Testis (tissue), 2 donors: ENCODE data around the gene INSC.

ENCODE experiments used
- CTCF ChIP-seq, 3 experiments: fragments of 450-650 bp in 2 of 3; fragments of 200-600 bp in 1 of 3; sonication (generic) in 1 of 3; IDR thresholded peaks; one replicate each; pipeline ENCODE4 v1.5.1; 2016 to 2019; ENCODE audit warnings: antibody characterized with exemption in 3 of 3, mild to moderate bottlenecking in 2 of 3, moderate library complexity in 1 of 3
- POLR2A ChIP-seq: fragments of 450-650 bp; IDR thresholded peaks from one replicate; pipeline ENCODE4 v1.6.1; 2017; ENCODE audit warnings: antibody characterized with exemption, mild to moderate bottlenecking, moderate library complexity

DNA sequence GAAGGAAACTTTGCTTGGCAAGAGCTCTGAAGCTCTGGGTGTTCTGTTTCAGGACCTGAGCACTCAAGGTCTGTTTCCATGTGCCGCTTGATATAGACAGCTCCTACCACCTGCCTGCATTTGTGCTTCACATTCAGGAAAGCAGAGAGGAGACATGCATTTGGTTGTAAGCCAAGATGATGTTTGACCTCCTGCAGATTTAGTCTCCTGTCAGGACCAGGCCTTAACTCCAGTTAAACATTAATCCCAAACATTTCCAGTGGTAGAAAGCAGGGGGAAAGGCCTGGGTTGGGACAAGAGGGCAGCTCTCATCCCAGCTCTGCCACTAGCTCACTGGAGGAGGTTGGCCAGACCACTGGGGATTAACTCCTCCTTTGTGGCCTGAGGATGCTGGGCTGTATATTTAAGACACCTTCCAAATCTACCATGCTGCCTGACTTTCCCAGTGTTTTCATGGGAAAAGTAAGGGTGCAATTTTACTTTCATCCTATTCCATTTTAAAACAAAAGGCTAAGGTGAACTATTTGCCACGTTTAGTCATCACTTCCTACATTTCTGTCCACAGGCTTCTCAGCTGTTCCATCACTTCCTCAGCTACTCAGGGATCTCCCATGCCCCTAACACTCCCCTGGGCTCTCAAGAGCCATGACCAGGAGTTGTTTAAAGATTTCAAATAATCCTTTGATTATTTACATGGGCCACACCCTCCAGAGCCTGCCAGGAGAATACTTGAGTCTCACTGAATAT, 80.9 kb downstream of the INSC start:
- TF ChIP-seq CTCF (IDR thresholded peaks at IDR 0.05) (no peak), POLR2A (no peak)
